HG03139 (cell line): ENCODE data around the gene PRH2.

Experiments
- ATAC-seq: cut with Tn5 transposase; IDR thresholded peaks from one replicate; pipeline ENCODE4 v1.9.1; 2021; ENCODE audit not compliant: unreplicated experiment

The PRH2 gene

DNA sequence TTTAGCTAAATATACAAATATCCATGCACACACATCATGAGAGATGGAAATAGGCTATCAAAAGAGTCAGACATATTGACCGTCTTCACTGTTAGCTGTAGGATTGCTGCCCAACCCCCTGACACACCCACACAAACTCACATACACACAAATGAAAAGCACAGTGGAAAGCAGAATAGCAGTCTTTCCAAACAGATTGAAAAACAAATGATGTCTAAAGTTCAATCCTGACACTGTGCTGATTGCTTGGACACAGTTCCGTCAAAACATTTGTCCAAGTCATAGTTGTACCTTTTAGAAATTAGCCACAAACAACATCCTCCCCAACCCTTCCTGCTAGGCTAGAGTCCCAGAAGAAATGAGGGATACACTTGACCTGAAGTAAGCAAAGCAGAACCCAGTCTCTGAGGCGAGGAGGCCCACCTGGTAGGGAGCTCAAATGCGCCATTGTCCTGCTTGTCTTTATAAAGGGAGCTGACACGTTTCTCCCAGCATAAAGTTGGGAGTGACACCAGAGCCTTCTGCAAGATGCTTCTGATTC is at the start of gene PRH2:
Gene PRH2, plus strand, starts transcription at position 491 of the 541 bp plus-strand sequence. Its CDS starts 38 bp downstream, at position 529.
- no peak for ATAC-seq

DNA sequence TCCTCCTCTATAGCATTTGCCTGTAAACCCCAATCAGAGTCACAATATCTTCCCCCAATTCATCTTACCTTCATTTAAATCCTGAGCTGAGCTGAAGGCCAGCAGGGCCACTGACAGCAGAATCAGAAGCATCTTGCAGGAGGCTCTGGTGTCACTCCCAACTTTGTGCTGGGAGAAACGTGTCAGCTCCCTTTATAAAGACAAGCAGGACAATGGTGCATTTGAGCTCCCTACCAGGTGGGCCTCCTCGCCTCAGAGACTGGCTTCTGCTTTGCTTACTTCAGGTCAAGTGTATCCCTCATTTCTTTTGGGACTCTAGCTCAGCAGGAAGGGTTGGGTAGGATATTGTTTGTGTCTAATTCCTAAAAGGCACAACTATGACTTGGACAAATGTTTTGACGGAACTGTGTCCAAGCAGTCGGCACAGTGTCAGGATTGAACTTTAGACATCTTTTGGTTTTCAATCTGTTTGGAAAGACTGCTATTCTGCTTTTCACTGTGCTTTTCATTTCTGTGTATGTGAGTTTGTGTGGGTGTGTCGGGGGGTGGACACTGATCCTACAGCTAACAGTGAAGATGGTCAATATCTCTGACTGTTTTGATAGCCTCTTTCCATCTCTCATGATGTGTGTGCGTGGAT is 44.8 kb upstream of the PRH2 start, which contains the start of gene PRH1:
Gene PRH1, minus strand, starts transcription at position 170 of the 640 bp plus-strand sequence. Its CDS starts 38 bp downstream, at position 132.
- no peak for ATAC-seq

DNA sequence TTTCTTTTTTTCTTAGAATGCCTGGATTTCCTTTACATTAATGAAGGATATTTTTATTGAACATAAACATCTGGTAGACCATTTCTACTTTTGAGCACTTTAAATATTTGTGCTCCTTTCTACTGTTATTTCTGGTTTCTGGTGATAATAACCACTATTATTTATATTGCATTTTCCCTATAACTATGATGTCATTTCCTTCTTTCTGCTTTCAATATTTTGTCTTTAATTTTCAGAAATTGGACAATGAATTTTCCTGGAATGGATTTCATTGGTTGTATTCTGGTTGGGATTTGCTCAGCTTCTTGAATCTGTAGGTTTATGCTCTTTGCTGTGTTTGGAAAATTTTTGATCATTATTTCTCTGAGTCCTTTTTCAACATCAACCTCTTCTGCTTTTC is 39.8 kb upstream of the PRH2 start:
- ATAC-seq: no peak

DNA sequence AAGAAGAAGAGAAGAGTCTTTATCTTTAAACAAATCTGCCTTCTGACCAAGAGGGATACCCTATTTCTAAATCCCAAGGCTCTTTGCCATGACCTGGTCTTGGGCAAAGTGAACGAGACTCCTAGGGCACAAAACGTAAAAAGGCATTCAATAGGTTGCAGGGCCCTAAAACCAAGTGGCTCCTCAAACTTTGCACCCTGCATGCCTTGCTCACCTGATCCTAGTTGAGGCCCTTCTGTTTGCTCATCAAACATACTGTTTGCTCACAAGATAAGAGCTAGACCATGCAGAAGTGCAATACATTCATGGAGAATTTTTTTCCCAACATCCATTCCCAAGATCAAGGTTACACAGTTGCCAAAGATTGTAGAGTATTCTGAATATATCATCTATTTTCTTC is 37.1 kb upstream of the PRH2 start:
- ATAC-seq: no peak

DNA sequence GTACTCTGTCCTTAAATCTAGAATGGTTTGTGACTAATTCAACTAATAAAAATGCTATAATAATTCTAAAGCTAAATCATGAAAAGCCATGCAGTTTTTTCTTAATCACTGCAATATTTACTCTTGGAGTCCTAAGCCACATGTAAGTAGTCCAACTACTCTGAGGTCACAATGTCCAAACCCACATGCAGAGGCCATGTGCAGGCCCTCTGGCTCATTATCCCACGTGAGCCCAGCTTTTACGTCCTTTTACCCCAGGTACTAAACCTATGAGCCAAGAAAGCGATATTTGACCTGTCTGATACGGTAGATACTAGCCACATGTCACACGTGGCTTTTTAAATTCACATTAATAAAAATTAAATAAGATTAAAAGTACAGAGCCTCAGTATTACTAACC is 32.2 kb upstream of the PRH2 start:
- no peak for ATAC-seq

DNA sequence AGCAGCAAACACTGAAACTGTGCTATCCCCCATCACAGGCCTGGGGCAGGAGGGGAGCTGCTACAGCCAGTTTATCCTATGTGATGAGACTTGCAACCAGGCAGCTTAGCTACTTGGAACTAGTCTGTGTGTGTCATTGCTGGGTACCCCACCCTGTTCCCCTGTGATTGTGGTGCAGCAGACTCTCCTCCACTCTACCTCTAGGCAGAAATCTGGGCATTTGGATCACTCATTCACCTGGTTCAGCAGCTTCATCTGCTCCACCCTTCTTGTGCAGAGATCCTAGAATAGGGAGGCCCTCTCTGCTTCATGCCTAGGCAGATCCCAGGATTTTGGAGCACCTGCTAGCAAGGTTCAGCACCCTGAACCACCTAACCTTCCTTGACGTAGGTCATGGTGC is 28.5 kb upstream of the PRH2 start:
- ATAC-seq: no peak

DNA sequence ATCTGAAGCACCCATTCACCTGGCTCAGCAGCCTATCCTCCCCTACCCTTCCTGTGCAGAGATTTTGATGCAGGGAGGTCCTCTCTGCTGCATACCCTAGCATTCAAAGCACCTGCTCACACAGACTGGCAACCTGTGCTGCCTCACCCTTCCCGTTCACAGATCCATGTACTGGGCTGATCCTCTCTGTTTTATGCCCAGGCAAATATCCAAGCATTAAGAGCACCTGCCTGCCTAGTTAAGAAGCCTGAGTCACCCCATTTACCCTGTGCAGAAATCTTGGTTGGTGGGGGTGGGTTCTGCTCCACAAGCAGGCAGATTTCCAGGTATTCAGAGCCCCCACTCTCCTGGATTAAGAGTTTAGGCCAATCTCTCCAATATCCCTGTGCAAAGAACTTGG is 28.1 kb upstream of the PRH2 start:
- no peak for ATAC-seq

DNA sequence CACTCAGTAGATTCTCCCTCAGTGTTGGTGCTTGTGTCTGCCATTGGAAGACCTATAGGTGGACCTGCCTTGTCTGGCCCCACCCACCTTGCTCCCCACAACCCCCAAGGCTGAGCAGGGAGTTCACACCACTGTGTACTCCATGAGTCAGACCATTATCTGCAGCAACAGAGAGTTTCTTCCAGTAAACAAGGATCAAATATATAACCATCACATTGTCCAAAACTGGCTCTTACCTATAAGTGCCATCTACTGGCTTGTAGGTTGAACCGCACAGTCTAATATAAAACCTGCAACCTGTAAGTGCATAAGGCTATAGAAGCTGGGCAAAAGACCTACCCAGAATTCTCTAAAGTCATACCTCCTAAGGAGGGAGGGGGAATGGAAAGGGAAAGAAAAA is 27.6 kb upstream of the PRH2 start:
- ATAC-seq: no peak

DNA sequence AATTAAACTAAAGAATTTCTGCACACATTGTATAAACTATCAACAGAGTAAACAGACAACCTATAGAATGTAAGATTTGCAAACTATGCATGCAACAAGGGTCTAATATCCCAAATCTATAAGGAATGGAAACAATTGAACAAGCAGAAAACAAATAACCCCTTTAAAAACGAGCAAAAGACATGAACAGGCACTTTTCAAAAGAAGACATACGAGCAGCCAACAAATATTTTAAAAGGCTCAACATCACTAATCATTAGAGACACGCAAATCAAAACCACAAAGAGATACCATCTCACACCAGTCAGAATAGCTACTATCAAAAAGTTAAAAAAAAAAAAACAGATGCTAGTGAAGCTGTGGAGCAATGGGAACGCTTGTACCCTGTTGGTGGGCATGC is 24.4 kb upstream of the PRH2 start:
- ATAC-seq: no peak

DNA sequence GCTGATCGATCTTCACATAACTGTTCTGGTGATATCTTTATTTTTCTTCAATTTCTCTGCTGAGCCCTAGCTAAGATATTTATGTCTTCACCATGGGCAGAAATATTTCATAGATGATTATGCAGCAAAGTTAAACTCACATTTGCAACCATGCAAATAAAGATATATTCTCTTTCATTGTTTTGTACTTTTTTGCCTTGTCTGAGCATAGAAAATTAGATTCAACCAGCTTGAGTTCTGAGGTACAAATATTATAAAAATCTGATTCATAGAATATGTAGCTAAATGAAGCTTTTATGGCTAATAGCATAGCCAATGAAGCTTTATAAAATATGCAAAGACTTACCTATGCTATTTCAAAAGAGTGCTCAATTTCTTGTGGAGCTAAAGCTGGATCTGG is 19.6 kb upstream of the PRH2 start, which contains the start of gene TAS2R13:
Gene TAS2R13, minus strand, starts transcription at position 101 of the 400 bp plus-strand sequence. CDS start 264 bp downstream, outside the sequence.
- ATAC-seq: no peak

DNA sequence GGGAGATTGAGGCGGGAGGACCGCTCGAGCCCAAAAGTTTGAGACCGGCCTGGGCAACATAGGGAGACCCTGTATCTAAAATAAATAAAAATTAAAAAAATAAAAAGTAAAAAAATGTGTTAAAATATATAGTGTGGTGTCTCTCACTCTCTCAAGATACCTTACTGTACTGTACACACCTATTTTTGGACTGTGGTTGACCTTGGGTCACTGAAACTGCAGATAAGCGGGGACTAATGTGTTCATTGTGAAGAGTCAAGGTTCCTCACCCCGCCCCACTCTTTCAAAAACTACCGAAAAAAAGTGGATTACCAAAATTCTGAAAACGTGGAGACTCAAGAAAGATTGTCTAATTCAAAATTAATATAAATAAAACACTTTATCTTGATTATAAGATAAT is 18.7 kb upstream of the PRH2 start:
- no peak for ATAC-seq

DNA sequence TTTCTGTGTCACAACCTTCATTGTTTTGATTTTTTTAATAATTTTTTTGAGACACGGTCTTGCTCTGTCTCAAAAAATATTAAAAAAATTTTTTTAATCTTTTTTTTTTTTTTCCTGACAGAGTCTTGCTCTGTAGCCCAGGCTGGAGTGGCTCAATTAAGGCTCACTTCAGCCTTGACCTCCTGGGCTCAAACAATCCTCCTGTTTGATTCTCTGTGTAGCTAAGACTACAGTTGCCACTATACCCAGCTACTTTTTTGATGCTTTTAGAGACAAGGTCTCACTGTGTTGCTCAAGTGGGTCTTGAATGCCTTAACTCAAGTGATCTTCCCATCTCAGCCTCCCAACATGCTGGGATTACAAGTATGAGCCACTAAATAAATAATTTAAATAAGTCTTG is 9.2 kb upstream of the PRH2 start:
- no peak for ATAC-seq

DNA sequence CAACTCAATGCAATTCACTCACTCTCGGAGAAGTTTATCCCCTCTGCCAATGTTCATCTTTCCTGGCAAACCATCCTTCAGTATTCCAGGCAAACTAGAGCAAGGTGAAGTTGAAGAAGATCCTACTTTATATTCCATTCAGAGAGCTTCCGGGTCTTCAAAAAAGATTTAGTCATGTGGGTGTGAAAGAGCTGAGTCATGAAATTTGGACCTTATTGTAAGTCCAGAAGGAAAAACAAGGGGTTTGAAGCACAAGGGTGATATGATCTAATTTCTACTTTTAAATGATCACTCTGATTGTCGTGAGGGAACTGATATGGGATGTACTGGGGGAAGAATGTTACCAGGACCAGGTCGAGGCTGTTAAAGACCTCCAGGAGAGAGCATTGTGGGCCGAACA is 2.8 kb upstream of the PRH2 start:
- ATAC-seq: no peak

DNA sequence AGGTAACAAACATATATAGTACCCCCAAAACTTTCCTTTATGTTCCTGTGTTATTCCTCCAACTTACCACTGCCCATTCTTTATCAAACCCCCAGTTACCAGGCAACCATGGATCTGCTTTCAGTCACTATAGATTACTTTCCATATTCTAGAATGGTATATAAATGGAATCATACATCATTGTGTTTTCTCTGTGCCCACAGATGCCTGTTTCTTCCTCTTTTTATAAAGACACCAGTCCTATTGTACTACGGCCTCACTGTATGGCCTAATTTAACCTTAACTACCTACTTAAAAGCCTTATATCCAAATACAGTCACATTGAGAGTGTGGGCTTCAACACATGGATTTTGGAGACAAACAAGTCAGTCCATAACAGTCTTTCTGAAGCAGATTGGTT is 7.5 kb downstream of the PRH2 start:
- ATAC-seq: no peak

DNA sequence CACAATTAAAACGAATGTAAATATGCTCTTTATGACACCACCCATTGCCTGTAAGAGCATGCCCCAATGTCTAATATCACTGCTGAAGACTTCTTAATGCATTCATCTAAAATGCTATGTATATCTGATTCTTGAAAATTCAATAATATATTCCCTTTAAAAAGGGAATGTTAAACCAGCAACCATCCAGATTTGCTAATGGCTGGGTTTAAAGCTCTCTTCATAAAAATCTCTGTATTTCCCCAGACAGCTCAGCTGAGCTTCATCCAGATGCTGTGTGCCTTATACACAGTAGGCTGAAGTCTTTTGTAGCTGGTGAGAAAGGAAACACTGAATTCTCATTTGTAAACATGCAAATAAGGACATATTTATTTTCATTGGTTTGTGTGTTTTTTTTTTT is 10.1 kb downstream of the PRH2 start, which contains the start of gene TAS2R14:
Gene TAS2R14, minus strand, starts transcription at position 101 of the 400 bp plus-strand sequence. Its CDS starts 56 bp downstream, at position 45.
- no peak for ATAC-seq

DNA sequence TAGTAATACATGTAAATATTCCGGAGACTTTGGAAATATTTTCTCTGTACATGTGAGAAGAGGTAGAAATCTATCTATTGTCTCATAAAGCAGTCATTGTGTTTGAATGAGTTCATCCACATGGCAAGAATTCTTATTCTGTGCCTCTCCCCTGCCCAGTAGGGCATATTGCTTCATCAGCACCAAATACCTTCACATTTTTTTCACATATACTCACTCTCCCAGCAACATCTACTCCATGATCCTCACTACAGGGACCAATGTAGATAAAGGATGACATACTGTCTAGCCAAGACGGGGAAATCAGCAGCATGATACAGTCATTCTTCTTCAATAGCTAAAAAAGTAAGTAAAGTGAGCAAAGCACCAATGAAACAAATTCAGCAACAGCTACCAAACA is 11.4 kb downstream of the PRH2 start:
- no peak for ATAC-seq

DNA sequence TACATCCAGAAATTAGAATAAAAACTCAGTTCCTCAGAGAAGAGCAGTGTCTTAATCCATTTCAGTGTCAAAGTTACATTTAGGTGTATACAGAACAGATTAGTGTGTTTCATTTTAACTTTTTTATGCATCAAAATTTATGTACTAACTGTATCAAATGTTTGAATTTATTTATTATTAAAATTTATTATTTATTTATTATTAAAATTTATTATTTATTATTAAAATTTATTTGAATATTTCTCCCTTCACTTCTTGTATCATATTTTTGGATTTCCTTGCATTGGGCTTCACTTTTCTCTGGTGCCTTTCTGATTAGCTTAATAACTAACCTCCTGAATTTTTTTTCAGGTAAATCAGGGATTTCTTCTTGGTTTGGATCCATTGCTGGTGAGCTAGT is 12.3 kb downstream of the PRH2 start:
- no peak for ATAC-seq

DNA sequence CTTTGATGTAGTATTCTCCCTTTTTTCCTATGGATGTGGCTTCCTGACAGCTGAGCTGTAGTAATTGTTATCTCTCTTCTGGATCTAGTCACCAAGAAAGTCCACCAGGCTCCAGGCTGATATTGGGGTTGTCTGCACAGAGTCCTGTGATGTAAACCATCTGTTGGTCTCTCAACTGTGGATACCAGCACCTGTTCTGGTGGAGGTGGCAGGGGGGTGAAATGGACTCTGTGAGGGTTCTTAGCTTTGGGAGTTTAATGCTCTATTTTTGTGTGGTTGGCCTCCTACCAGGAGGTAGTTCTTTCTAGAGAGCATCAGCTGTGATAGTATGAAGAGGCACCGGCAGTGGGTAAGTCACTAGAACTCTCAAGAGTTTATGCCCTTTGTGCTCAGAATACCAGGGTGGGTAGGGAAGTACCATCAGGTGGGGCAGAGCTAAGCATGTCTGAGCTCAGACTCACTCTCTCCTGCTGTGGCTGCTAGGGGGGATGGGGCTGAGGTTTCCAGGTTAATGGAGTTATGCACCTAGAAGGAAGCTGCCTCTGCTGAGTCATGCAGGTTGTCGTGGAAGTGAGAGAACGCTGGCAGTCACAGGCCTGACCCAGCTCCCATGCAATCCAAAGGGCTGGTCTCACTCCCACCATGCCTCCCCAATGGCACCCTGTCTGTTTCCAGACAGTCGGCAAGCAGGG is 13.0 kb downstream of the PRH2 start:
- ATAC-seq: no peak

DNA sequence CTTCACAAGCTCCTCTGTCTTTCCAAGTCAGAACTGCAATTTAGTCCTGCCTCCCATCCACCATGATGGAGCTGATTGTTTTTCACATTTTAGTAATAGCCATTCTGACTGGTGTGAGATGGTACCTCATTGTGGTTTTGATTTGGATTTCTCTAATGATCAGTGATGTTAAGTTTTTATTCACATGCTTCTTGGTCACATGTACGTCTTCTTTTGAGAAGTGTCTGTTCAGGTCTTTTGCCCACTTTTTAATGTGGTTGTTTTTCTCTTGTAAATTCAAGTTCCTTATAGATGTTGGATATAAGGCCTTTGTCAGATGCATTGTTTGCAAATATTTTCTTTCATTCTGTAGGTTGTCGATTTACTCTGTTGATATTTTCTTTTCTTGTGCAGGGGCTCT is 14.1 kb downstream of the PRH2 start:
- no peak for ATAC-seq

DNA sequence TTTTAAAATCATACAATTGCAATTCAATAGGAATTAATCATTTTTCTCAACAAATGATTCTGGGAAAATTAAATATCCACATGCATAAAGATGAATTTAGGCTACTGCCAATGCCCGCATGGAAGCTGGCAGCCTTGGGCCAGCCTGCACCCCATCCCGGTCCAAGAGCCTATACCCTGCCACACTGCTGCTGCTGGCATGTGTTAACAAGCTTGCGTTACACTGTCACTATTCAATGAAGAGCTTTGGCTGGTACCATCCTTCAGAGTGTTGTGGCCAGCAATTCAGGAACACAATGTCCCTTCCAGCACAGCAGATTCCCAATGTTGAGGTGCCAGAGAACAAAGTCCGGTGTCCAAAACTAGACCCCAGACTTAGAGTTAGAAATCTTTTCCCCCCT is 23.6 kb downstream of the PRH2 start:
- no peak for ATAC-seq

DNA sequence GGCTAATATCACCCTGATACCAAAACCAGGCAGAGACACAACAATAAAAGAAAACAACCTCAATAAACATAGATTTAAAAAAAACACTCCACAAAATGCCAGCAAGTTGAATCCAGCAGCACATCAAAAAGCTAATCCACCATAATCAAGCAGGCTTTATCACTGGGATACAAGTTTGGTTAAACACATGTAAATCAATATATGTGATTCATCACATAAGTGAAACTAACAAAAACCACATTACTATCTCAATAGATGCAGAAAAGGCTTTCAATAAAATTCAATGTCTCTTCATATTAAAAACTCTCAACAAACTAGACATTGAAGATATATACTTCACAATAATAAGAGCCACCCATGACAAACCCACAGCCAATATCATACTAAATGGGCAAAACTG is 27.0 kb downstream of the PRH2 start:
- ATAC-seq: no peak

DNA sequence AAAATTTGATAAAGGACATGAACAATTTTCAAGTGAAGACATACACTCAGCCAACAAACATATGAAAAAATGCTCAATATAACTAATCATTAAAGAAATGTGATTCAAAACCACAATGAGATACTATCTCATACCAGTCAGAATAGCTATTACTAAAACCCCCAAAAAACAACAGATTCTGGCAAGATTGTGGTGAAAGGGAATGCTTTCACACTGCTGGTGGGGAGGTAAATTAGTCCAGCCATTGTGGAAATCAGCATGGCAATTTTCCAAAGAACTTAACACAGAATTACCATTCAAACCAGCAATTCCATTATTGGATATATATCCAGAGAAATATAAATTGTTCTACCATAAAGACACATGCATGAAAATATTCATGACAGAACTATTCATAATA is 28.7 kb downstream of the PRH2 start:
- ATAC-seq: no peak
